Neutrophil (primary cell): ENCODE data around the gene GFER.
A peak's percentile ranks its signal among the peaks of the same experiment; 100 is the strongest.

Source experiments
- H3K27ac ChIP-seq: fragments of 200-600 bp; sonication (generic); 2 replicates; pipeline ENCODE4 v1.5.1; 2016; ENCODE audit warnings: mild to moderate bottlenecking, moderate library complexity
- H3K27me3 ChIP-seq: fragments of 200-600 bp; sonication (generic); 2 replicates; pipeline ENCODE4 v1.6.0; 2016; ENCODE audit warnings: mild to moderate bottlenecking
- H3K36me3 ChIP-seq: fragments of 200-600 bp; sonication (generic); 2 replicates; pipeline ENCODE4 v1.5.1; 2017
- H3K4me1 ChIP-seq, 2 experiments: fragments of 200-600 bp in 1 of 2; sonication (generic) in 1 of 2; 1 replicate in 1 of 2; 2 replicates in 1 of 2; pipeline versions ENCODE4 v1.5.1 to v1.6.1; 2013 to 2016; ENCODE audit warnings: low read depth in 1 of 2, low read length in 1 of 2, mild to moderate bottlenecking in 1 of 2, moderate library complexity in 1 of 2; ENCODE audit not compliant: control insufficient read depth in 1 of 2, insufficient read depth in 1 of 2
- H3K4me3 ChIP-seq, 2 experiments: fragments of 200-600 bp in 1 of 2; sonication (generic) in 1 of 2; 1 replicate in 1 of 2; 2 replicates in 1 of 2; pipeline ENCODE4 v1.5.1; 2013 to 2016; ENCODE audit warnings: low read depth in 1 of 2, low read length in 1 of 2, mild to moderate bottlenecking in 1 of 2, moderate library complexity in 1 of 2
- H3K9me3 ChIP-seq: fragments of 200-600 bp; sonication (generic); 2 replicates; pipeline ENCODE4 v1.5.1; 2016
- CTCF ChIP-seq: fragments of 200-600 bp; sonication (generic); IDR thresholded peaks from 2 replicates; pipeline ENCODE4 v1.5.1; 2016; ENCODE audit warnings: antibody characterized with exemption

Gene GFER

GRCh38 chr16:1991135-1991551 is 7.2 kb downstream of the GFER start:
- peaks cover 19 to 28% of the 10 kb centered on the region in 2 experiments for H3K4me1 ChIP-seq
- H3K27ac ChIP-seq = no peak overlapping the region
- H3K9me3 ChIP-seq = peaks cover 5% of the 10 kb centered on the region
- peak overlapping the region; percentile 70 to 71 for H3K4me3 ChIP-seq
- TF ChIP-seq CTCF = no peak
- peaks cover 64% of the 10 kb centered on the region for H3K27me3 ChIP-seq
- H3K36me3 ChIP-seq = no peaks in the 10 kb centered on the region

- no peak for TF ChIP-seq CTCF
- Histone ChIP-seq H3K4me3 (peak overlapping the region; percentile 70 to 71), H3K4me1 (peaks cover 19 to 28% of the 10 kb centered on the region in 2 experiments), H3K27me3 (peaks cover 64% of the 10 kb centered on the region), H3K27ac (peak overlapping the region; percentile 69), H3K36me3 (no peaks in the 10 kb centered on the region), H3K9me3 (peaks cover 5% of the 10 kb centered on the region)
Observed at GRCh38 chr16:1991588-1991947, 7.6 kb downstream of the GFER start.

- peak overlapping the region; percentile 70 to 71 for H3K4me3 ChIP-seq
- peak overlapping the region; percentile 69 for H3K27ac ChIP-seq
- H3K4me1 ChIP-seq = peaks cover 19 to 28% of the 10 kb centered on the region in 2 experiments
- H3K27me3 ChIP-seq = peaks cover 64% of the 10 kb centered on the region
- H3K36me3 ChIP-seq = peaks cover 5% of the 10 kb centered on the region
- peaks cover 5% of the 10 kb centered on the region for H3K9me3 ChIP-seq
- TF ChIP-seq CTCF = peak; percentile 36
Observed at GRCh38 chr16:1991948-1992703, 8.1 kb downstream of the GFER start.

- H3K27me3 ChIP-seq = peaks cover 61% of the 10 kb centered on the region
- H3K4me3 ChIP-seq = peak overlapping the region; percentile 61 to 70
- peak overlapping the region; percentile 69 for H3K27ac ChIP-seq
- H3K36me3 ChIP-seq = peaks cover 12% of the 10 kb centered on the region
- TF ChIP-seq CTCF = no peak
- peaks cover 19 to 28% of the 10 kb centered on the region in 2 experiments for H3K4me1 ChIP-seq
- H3K9me3 ChIP-seq = peaks cover 5% of the 10 kb centered on the region
Observed at GRCh38 chr16:1992704-1993317, 8.8 kb downstream of the GFER start.

GRCh38 chr16:1993731-1994131 is 9.7 kb downstream of the GFER start:
- TF ChIP-seq CTCF = no peak
- no peak overlapping the region for H3K27ac ChIP-seq
- no peak overlapping the region for H3K4me3 ChIP-seq

More at GRCh38 chr16:1993731-1994131, 9.7 kb downstream of the GFER start:
- Histone ChIP-seq H3K27me3 (peaks cover 52% of the 10 kb centered on the region), H3K36me3 (peaks cover 21% of the 10 kb centered on the region), H3K9me3 (peaks cover 5% of the 10 kb centered on the region), H3K4me1 (peaks cover 19 to 28% of the 10 kb centered on the region in 2 experiments)
